ENCODE results near the gene PPTC7. TPM values are rescaled to one million over a fixed set of nuclear protein-coding genes. Genes with fewer than 3 reads are reported as not detected.
A peak's percentile ranks its signal among the peaks of the same experiment; 100 is the strongest.

Gene PPTC7
- total RNA-seq, 3 donors from 2014 or later = 32.2 to 34.8 (median 32.8) TPM

DNA sequence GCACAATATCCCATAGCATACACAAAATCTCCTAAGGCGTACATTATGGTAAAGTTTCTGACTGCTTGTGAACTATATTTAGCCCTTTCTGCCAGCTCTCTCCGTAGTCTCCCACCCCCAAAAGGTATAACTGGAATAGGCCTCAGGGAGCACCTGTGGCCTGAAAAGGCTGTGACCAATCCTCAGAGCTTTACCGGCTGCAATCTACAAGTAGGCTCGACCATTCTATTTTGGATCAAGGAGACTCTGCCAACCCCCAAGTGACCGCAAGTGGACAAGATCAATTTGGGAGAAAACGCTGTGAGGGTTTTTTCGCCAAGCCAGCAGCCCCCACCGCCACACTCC is 1.2 kb downstream of the PPTC7 start:
- Histone ChIP-seq H3K36me3 (ENCODE audit: low read depth) (no peaks in the 10 kb centered on the region), H3K4me3 (peak overlapping the region; percentile 87), H3K4me1 (ENCODE audit: low read depth) (peaks cover 43% of the 10 kb centered on the region), H3K9me3 (no peaks in the 10 kb centered on the region)
- TF ChIP-seq, protein P1, sequence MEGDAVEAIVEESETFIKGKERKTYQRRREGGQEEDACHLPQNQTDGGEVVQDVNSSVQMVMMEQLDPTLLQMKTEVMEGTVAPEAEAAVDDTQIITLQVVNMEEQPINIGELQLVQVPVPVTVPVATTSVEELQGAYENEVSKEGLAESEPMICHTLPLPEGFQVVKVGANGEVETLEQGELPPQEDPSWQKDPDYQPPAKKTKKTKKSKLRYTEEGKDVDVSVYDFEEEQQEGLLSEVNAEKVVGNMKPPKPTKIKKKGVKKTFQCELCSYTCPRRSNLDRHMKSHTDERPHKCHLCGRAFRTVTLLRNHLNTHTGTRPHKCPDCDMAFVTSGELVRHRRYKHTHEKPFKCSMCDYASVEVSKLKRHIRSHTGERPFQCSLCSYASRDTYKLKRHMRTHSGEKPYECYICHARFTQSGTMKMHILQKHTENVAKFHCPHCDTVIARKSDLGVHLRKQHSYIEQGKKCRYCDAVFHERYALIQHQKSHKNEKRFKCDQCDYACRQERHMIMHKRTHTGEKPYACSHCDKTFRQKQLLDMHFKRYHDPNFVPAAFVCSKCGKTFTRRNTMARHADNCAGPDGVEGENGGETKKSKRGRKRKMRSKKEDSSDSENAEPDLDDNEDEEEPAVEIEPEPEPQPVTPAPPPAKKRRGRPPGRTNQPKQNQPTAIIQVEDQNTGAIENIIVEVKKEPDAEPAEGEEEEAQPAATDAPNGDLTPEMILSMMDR (IDR thresholded peaks at IDR 0.05) = no peak
- ATAC-seq (no peak), DNase-seq (no peak)
- intact Hi-C loops (cut with DNase I, micrococcal nuclease) = no loop called here

DNA sequence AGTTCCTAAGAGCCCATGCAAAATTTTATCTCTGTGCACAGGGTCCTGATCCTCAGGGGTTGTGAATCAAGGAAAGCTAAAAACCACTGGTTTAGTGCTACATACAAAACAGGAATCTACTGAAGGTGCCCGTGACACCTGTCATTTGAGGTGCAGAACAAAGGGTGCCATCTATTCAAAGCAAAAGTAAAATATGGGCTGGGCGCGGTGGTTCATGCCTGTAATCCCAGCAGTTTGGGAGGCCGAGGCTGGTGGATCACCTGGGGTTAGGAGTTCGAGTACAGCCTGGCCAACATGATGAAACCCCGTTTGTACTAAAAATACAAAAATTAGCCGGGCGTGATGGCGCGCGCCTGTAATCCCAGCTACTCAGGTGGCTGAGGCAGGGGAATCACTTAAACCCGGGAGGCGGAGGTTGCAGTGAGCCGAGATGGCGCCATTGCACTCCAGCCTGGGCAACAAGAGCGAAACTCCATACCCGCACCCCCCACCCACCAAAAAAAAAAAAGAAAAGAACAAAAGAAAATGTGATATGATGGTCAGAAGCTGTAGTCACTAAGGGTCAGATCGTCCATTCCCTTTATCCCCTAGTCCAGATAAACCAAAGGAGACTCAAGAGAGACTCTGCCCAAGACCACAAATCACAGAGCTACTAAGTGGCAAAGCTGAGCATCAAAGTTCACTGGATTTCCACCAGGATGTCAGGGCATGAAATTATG is 3.4 kb downstream of the PPTC7 start:
- DNase-seq (no peak), ATAC-seq (no peak)
- Histone ChIP-seq H3K4me3 (no peak overlapping the region), H3K9me3 (no peaks in the 10 kb centered on the region), H3K4me1 (ENCODE audit: low read depth) (peaks cover 55% of the 10 kb centered on the region), H3K36me3 (ENCODE audit: low read depth) (no peaks in the 10 kb centered on the region)
- intact Hi-C loops (cut with DNase I, micrococcal nuclease) = no loop called here
- TF ChIP-seq, protein P1 (IDR thresholded peaks at IDR 0.05) = no peak

DNA sequence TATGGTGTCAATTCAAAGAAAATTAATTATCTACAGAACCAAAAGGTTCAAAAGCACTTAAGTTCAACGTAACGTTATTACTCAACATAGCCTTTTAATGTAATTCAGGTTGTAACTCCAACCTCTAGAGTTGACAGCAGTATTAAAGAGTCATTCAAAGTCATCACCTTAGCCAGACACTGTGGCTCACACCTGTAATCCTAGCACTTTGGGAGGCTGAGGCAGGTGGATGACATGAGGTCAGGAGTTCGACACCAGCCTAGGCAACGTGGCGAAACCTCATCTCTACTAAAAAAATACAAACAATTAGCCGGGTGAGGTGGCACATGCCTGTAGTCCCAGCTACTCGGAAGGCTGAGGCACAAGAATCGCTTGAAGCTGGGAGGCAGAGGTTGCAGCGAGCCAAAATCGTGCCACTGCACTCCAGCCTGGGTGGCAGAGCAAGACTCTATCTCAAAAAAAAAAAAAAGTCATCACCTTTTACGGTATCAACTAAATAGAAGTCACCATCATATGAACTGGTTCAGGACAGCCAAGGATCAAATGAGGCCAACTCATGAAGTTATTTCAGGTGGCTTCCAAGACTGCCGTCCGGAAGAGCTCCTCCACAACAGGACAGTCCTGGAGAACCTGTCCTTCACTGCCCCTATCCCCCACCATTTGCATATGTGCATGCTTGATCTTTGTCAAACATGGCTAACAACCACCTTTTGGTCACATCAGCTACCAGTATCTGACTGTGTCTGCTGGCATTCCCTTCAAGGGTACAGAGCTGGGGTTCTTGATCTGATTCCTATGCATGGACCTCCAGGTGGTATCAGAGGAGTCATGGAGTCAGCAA is 4.2 kb downstream of the PPTC7 start:
- no peak for ATAC-seq
- no peak overlapping the region for H3K4me3 ChIP-seq
- no peak for DNase-seq
- H3K4me1 ChIP-seq (ENCODE audit: low read depth) = peaks cover 54% of the 10 kb centered on the region
- intact Hi-C loops (cut with DNase I, micrococcal nuclease) = no loop called here
- no peaks in the 10 kb centered on the region for H3K36me3 ChIP-seq (ENCODE audit: low read depth)
- H3K9me3 ChIP-seq = no peaks in the 10 kb centered on the region
- TF ChIP-seq, protein P1 (IDR thresholded peaks at IDR 0.05) = no peak

DNA sequence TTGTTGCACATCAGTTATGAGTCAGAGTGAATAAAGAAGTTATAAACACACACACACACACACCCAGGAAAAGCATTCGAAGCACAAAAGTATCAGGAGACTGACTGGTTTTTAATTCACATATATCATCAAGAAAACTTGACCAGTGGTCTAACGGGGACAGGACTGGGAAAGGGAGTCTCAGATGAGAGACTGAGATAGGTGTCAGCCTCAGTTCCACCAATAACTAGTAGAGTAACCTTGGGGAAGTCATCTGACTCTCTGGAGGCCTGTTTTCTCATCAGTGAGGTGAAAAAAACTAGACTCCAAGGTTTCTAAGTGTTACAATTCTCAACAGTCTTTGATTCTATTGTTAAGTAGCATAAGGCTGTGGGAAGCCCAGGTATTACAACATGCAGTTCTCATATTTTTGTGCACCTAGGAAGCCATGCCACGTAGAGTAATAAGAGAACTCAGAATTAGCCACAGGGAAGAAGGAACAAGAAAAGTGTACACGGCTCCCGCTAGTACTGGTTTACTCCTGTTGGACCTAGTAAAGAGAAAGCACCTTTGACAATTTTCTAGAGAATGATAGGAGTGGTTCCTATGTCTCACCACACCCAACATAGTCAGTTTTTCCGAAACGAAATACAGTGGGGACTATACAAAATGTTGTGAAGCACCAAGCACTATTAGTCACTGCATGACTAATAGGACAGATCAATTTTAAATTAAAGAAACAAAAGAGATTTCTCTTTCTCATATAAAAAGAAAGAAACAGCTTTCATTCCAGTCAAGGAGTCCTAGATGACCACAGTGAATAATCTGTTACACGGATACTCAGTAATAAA is 5.0 kb downstream of the PPTC7 start:
- DNase-seq (peak in 1 of 3 donors; percentile 72), ATAC-seq (peak; percentile 71)
- Histone ChIP-seq H3K4me1 (ENCODE audit: low read depth) (peaks cover 49% of the 10 kb centered on the region), H3K4me3 (no peak overlapping the region), H3K9me3 (no peaks in the 10 kb centered on the region), H3K36me3 (ENCODE audit: low read depth) (no peaks in the 10 kb centered on the region)
- intact Hi-C loops (cut with DNase I, micrococcal nuclease) = no loop called here
- TF ChIP-seq, protein P1 (IDR thresholded peaks at IDR 0.05) = no peak

DNA sequence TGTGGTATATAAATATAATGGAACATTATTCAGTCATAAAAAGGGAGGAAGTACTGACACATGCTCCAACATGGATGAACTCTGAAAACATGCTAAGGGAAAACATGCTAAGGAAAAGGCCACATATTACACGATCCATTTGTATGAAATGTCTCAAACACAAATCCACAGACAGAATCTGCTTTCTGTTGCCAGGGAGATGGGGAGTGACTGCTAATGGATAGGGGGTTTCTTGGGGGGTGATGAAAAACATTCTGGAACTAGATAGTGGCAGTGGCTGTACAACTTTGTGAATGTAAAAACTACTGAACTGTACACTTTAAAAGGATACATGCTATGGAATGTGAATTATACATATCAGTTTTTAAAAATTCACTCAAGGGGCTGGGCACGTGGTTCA is 6.6 kb downstream of the PPTC7 start:
- Histone ChIP-seq H3K4me1 (ENCODE audit: low read depth) (peaks cover 49% of the 10 kb centered on the region), H3K4me3 (no peak overlapping the region), H3K9me3 (peaks cover 15% of the 10 kb centered on the region), H3K36me3 (ENCODE audit: low read depth) (no peaks in the 10 kb centered on the region)
- TF ChIP-seq, protein P1 (IDR thresholded peaks at IDR 0.05) = no peak
- no peak for ATAC-seq
- intact Hi-C loops (cut with DNase I, micrococcal nuclease) = no loop called here
- DNase-seq = no peak
